AG09309 (cell line): Measurements from ENCODE around the gene SETBP1.
A peak's percentile ranks its signal among the peaks of the same experiment; 100 is the strongest.

Experiments
- DNase-seq: peaks from one replicate; pipeline ENCODE4 v3.0.0-alpha.2; 2010; ENCODE audit warnings: low read depth
- H3K4me3 ChIP-seq: 2 replicates; pipeline ENCODE4 v1.5.1; 2011; ENCODE audit warnings: mild to moderate bottlenecking, low read depth, low read length, moderate library complexity; ENCODE audit not compliant: control insufficient read depth
- TF ChIP-seq, protein P1 (sequence below): IDR thresholded peaks from 2 replicates; pipeline ENCODE4 v1.5.1; 2011; ENCODE audit warnings: mild to moderate bottlenecking, low read depth, low read length, inconsistent platforms; ENCODE audit not compliant: insufficient read depth, control insufficient read depth; ENCODE audit errors: missing control alignments

SETBP1 gene

GRCh38 chr18:44680273-44681075 is at the start of gene SETBP1:
Gene SETBP1, plus strand, starts transcription at chr18:44680888. Its CDS starts 20,459 bp downstream, at chr18:44701347.
- H3K4me3 ChIP-seq: peak within 1 kb of the TSS; percentile 81
- TF ChIP-seq, protein P1, sequence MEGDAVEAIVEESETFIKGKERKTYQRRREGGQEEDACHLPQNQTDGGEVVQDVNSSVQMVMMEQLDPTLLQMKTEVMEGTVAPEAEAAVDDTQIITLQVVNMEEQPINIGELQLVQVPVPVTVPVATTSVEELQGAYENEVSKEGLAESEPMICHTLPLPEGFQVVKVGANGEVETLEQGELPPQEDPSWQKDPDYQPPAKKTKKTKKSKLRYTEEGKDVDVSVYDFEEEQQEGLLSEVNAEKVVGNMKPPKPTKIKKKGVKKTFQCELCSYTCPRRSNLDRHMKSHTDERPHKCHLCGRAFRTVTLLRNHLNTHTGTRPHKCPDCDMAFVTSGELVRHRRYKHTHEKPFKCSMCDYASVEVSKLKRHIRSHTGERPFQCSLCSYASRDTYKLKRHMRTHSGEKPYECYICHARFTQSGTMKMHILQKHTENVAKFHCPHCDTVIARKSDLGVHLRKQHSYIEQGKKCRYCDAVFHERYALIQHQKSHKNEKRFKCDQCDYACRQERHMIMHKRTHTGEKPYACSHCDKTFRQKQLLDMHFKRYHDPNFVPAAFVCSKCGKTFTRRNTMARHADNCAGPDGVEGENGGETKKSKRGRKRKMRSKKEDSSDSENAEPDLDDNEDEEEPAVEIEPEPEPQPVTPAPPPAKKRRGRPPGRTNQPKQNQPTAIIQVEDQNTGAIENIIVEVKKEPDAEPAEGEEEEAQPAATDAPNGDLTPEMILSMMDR: no peak
- DNase-seq: peak; percentile 20

- DNase-seq: no peak
- H3K4me3 ChIP-seq: no peak overlapping the region
- TF ChIP-seq, protein P1: no peak
These were observed 48.1 kb upstream of the SETBP1 start for GRCh38 chr18:44632469-44633145.

GRCh38 chr18:44635546-44635945 is 45.1 kb upstream of the SETBP1 start:
- TF ChIP-seq, protein P1: no peak
- no peak overlapping the region for H3K4me3 ChIP-seq
- no peak for DNase-seq

DNA sequence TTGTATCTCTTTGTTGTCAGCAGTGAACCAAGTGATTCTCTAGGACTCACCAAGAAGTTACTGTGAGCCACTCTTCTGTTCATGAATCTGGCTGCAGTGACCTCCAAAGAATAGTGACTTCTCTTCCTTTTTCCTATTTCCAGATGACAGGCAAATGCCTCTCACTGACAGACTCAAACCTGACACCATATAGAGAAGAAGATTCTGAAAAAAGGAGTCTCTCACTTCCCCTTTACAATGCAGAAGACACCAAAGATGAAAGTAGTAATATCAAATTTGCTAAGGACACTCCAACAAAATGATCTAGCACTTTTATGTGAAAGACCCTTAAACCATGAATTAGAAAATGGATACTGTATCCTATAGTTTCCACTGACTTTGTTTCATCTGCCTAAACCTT is 44.4 kb upstream of the SETBP1 start:
- DNase-seq: no peak
- no peak overlapping the region for H3K4me3 ChIP-seq
- TF ChIP-seq, protein P1: no peak

DNA sequence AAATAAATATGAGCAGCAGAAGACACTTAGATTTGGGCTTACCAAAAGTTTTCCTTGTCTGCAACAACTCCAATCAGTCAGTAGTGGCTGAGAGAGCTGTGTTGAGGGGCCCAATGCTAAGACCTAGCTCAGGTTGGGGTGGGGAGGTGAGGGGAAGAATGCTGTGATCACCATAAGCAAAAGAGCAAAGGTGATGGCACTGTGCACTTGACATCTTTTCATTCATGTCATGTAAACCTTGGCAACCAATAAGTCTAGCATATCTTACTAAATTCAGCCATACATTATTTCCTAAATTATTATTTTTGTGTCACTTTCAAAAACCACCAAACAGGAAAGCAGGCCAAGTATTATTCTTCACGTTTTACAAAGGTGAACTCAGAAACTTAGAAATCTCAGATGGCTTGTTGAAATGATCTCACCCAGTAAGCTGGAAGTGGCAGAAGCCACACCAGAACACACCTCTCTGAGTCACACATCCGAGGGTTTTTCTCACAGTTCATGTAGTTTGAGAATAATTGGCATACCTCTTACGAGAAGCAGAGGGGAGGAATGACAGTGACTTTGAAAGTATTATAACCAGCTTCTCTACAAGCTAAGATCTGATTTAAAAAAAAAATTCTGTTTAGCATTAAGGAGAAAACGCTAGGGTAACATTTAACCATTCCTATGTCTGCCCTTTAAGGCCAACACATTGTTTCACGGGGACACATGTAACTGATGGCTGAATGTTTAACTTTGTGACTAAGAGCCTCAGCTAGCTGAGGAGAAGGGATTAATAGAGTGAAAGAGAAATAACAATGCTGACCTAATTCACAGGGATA is 43.3 kb upstream of the SETBP1 start:
- no peak overlapping the region for H3K4me3 ChIP-seq
- no peak for DNase-seq
- TF ChIP-seq, protein P1: no peak

DNA sequence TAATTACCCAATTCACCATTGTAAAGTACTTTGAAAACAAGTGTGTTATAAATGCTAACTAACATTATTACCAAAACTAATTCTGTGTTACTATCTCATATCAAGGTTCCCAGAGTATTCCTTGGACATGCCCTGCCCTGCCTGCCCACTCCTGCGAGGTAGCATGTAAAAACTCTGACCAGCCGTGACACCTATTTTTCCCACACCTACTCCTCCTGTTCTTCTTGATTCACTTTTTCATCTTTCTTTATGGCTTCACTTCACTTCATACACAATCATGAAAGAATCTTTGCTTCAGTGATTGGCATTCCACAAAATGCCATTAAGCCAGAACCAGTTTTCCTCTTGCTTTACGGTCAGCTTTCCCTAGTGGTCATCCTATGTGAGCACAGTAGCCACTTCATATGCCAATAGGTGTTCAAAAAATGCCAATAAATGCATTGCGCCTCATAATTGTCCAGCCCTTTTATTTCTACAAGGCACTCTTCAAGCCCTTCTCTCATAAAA is 42.6 kb upstream of the SETBP1 start:
- no peak for DNase-seq
- no peak overlapping the region for H3K4me3 ChIP-seq
- TF ChIP-seq, protein P1: no peak
